GM18502 (cell line): Measurements from ENCODE around the gene EPHB1.

Source experiments
- ATAC-seq: cut with Tn5 transposase; IDR thresholded peaks from one replicate; pipeline ENCODE4 v1.9.1; 2021; ENCODE audit warnings: mild to moderate bottlenecking; ENCODE audit not compliant: unreplicated experiment, poor library complexity

Gene EPHB1

GRCh38 chr3:135260025-135260424 lies 465.0 kb downstream of the EPHB1 start:
- no peak for ATAC-seq

- ATAC-seq, result no peak
Observed at GRCh38 chr3:135261214-135261775, 466.2 kb downstream of the EPHB1 start.

GRCh38 chr3:135261916-135262315 lies 466.9 kb downstream of the EPHB1 start:
- ATAC-seq, result no peak

GRCh38 chr3:135262441-135262840 lies 467.4 kb downstream of the EPHB1 start:
- ATAC-seq, result no peak

GRCh38 chr3:135263331-135263730 lies 468.3 kb downstream of the EPHB1 start:
- ATAC-seq, result no peak

GRCh38 chr3:135267487-135267886 lies 472.4 kb downstream of the EPHB1 start:
- ATAC-seq, result no peak

- no peak for ATAC-seq
Observed at GRCh38 chr3:135268941-135269532, 474.0 kb downstream of the EPHB1 start.

- no peak for ATAC-seq
Observed at GRCh38 chr3:135271177-135272025, 476.3 kb downstream of the EPHB1 start.

- no peak for ATAC-seq
Observed at GRCh38 chr3:135272026-135272669, 477.1 kb downstream of the EPHB1 start.

- no peak for ATAC-seq
Observed at GRCh38 chr3:135292162-135292561, 497.1 kb downstream of the EPHB1 start.

- no peak for ATAC-seq
Observed at GRCh38 chr3:135301670-135302069, 506.6 kb downstream of the EPHB1 start.

GRCh38 chr3:135304378-135304777 lies 509.3 kb downstream of the EPHB1 start:
- no peak for ATAC-seq
